GM23338 (cell line): ENCODE data around the gene SRSF4. TPM values are rescaled to one million over a fixed set of nuclear protein-coding genes. Genes with fewer than 3 reads are reported as not detected.

Experiments
- ATAC-seq: fragments of 200-7000 bp; cut with Tn5 transposase; 3 replicates; pipeline ENCODE4 v1.9.1; 2020
- DNase-seq: peaks from one replicate; pipeline ENCODE4 v3.0.0-alpha.2; 2015; ENCODE audit warnings: low spot score
- H2AFZ ChIP-seq: fragments of 200-600 bp; sonication (generic); 2 replicates; pipeline ENCODE4 v1.8.0; 2016; ENCODE audit warnings: antibody characterized with exemption, mild to moderate bottlenecking, moderate library complexity
- H3F3A ChIP-seq: fragments of 200-600 bp; sonication (generic); replicated peaks from 2 replicates; pipeline ENCODE4 v1.8.0; 2017; ENCODE audit warnings: antibody characterized with exemption, mixed run types, low read depth
- H3K27ac ChIP-seq: fragments of 200-600 bp; sonication (generic); 2 replicates; pipeline ENCODE4 v1.6.1; 2016; ENCODE audit warnings: low read depth
- H3K27me3 ChIP-seq: fragments of 200-600 bp; sonication (generic); 2 replicates; pipeline ENCODE4 v1.8.0; 2016; ENCODE audit warnings: mild to moderate bottlenecking, mixed run types, moderate library complexity; ENCODE audit not compliant: insufficient read depth
- H3K36me3 ChIP-seq: fragments of 200-600 bp; sonication (generic); 2 replicates; pipeline ENCODE4 v1.8.0; 2016; ENCODE audit warnings: mild to moderate bottlenecking; ENCODE audit not compliant: insufficient read depth
- H3K4me1 ChIP-seq: fragments of 200-600 bp; sonication (generic); 2 replicates; pipeline ENCODE4 v1.8.0; 2016; ENCODE audit warnings: mild to moderate bottlenecking, moderate library complexity; ENCODE audit not compliant: insufficient read depth
- H3K4me2 ChIP-seq: fragments of 200-600 bp; sonication (generic); 2 replicates; pipeline ENCODE4 v1.7.1; 2017; ENCODE audit warnings: mixed run types
- H3K4me3 ChIP-seq: fragments of 200-600 bp; sonication (generic); 2 replicates; pipeline ENCODE4 v1.6.1; 2016; ENCODE audit warnings: mixed run types
- H3K79me2 ChIP-seq: fragments of 200-600 bp; sonication (generic); replicated peaks from 2 replicates; pipeline ENCODE4 v1.8.0; 2017; ENCODE audit warnings: mild to moderate bottlenecking; ENCODE audit not compliant: insufficient read depth
- H3K9me2 ChIP-seq: fragments of 200-600 bp; sonication (generic); 2 replicates; pipeline ENCODE4 v1.8.0; 2017; ENCODE audit not compliant: insufficient read depth
- H4K20me1 ChIP-seq: fragments of 200-600 bp; sonication (generic); replicated peaks from 2 replicates; pipeline ENCODE4 v1.8.0; 2017; ENCODE audit warnings: mild to moderate bottlenecking; ENCODE audit not compliant: insufficient read depth
- H3K27ac Mint-ChIP-seq: 2 replicates; pipeline ENCODE4 v1.8.0; 2020; ENCODE audit warnings: inconsistent platforms, mild to moderate bottlenecking, moderate library complexity, mixed read lengths
- H3K27me3 Mint-ChIP-seq: 3 replicates; pipeline ENCODE4 v1.8.0; 2022; ENCODE audit warnings: low read depth, mild to moderate bottlenecking, moderate library complexity, mixed read lengths, inconsistent platforms; ENCODE audit not compliant: insufficient read depth, poor library complexity
- H3K36me3 Mint-ChIP-seq: 3 replicates; pipeline ENCODE4 v1.8.0; 2021; ENCODE audit warnings: low read depth, mild to moderate bottlenecking, inconsistent platforms, moderate library complexity, mixed read lengths
- H3K4me1 Mint-ChIP-seq: 3 replicates; pipeline ENCODE4 v1.8.0; 2020; ENCODE audit warnings: mild to moderate bottlenecking, inconsistent platforms, mixed read lengths
- H3K4me3 Mint-ChIP-seq: 3 replicates; pipeline ENCODE4 v1.8.0; 2021; ENCODE audit warnings: moderate library complexity, mild to moderate bottlenecking, inconsistent platforms, mixed read lengths
- H3K9me3 Mint-ChIP-seq: 3 replicates; pipeline ENCODE4 v1.8.0; 2020; ENCODE audit warnings: moderate library complexity, mild to moderate bottlenecking, inconsistent platforms, mixed read lengths
- CTCF ChIP-seq, 2 experiments: fragments of 200-600 bp in 1 of 2; sonication (generic) in 1 of 2; conservative IDR thresholded peaks; 2 replicates each; pipeline versions ENCODE4 v1.5.1 to v1.6.1; 2016 to 2017; ENCODE audit warnings: antibody characterized with exemption in 2 of 2, low read depth in 2 of 2, mild to moderate bottlenecking in 2 of 2, moderate library complexity in 1 of 2
- ETS1 ChIP-seq: IDR thresholded peaks from 2 replicates; pipeline ENCODE4 v1.6.1; 2016; ENCODE audit warnings: antibody characterized with exemption
- EZH2phosphoT487 ChIP-seq: fragments of 200-600 bp; sonication (generic); IDR thresholded peaks from one replicate; pipeline ENCODE4 v1.8.1; 2018; ENCODE audit warnings: antibody characterized with exemption; ENCODE audit not compliant: unreplicated experiment
- NANOG ChIP-seq: IDR thresholded peaks from 2 replicates; pipeline ENCODE4 v1.6.1; 2016; ENCODE audit warnings: antibody characterized with exemption, borderline replicate concordance
- POLR2AphosphoS5 ChIP-seq: IDR thresholded peaks from 2 replicates; pipeline ENCODE4 v1.6.1; 2016; ENCODE audit warnings: antibody characterized with exemption, low read depth
- STAT1 ChIP-seq: IDR thresholded peaks from one replicate; pipeline ENCODE4 v1.6.1; 2016; ENCODE audit warnings: antibody characterized with exemption; ENCODE audit not compliant: unreplicated experiment
- ZNF462 ChIP-seq: fragments of 250-450 bp; sonication (Bioruptor Pico); IDR thresholded peaks from 2 replicates; pipeline ENCODE4 v1.5.0; 2020; ENCODE audit warnings: mild to moderate bottlenecking, moderate library complexity
- polyA plus RNA-seq: library from polyadenylated mRNA; unstranded; fragments of >200 nt; fragmentation: Nextera tagmentation; extraction: Ambion mirVana; gene quantifications from 2 replicates; pipeline ENCODE4 v1.2.1, GENCODE V29; 2016
- total RNA-seq: library from RNA; depleted of rRNA; stranded (reverse); fragments of >200 nt; shearing (Covaris generic); gene quantifications from 2 replicates; pipeline ENCODE4 v1.2.3, GENCODE V29; 2014

Gene SRSF4
- total and polyA plus RNA-seq, 2 experiments from 2014 or later, result 58.4 to 98.3 TPM

GRCh38 chr1:29223521-29223920 is 41.8 kb upstream of the SRSF4 start (continued):
- no peak for TF ChIP-seq ZNF462 (CRISPR knock-in tag)
- no peak for TF ChIP-seq EZH2phosphoT487
- no peak for TF ChIP-seq ETS1

- H3K27ac ChIP-seq, result no peak overlapping the region
- H3F3A ChIP-seq, result no peaks in the 10 kb centered on the region; the same call in 1 of the 2 replicates
- H3K9me3 Mint-ChIP-seq, result no peaks in the 10 kb centered on the region
- ATAC-seq (no peak), DNase-seq (no peak)
- peaks cover 6% of the 10 kb centered on the region; the same call in 1 of the 2 replicates for H3K79me2 ChIP-seq
- H4K20me1 ChIP-seq, result peaks cover 7% of the 10 kb centered on the region
- H3K9me2 ChIP-seq, result no peaks in the 10 kb centered on the region
- H3K27me3 ChIP-seq, result no peaks in the 10 kb centered on the region
- H3K4me1 Mint-ChIP-seq, result peaks cover 20% of the 10 kb centered on the region
- no peaks in the 10 kb centered on the region for H3K27me3 Mint-ChIP-seq
- H3K4me2 ChIP-seq, result no peak overlapping the region
- peaks cover 4% of the 10 kb centered on the region; the same call in 1 of the 3 replicates for H3K36me3 Mint-ChIP-seq
- no peak overlapping the region for H3K4me3 Mint-ChIP-seq
- H3K36me3 ChIP-seq, result 0 out of 2 replicates have a peak, but pooled peaks cover 3% of the 10 kb centered on the region
- H3K27ac Mint-ChIP-seq, result no peak overlapping the region; the same call in 1 of the 2 replicates
- H3K4me1 ChIP-seq, result peaks cover 16% of the 10 kb centered on the region
- no peak overlapping the region for H2AFZ ChIP-seq
- no peak overlapping the region for H3K4me3 ChIP-seq
- no peak for TF ChIP-seq NANOG
- TF ChIP-seq ZNF462 (CRISPR knock-in tag), result no peak
- no peak for TF ChIP-seq POLR2AphosphoS5
- no peak for TF ChIP-seq CTCF (conservative IDR thresholded peaks at IDR 0.05; ENCODE audit: low read depth in 2 of 2)
- TF ChIP-seq STAT1, result no peak
These were observed 41.0 kb upstream of the SRSF4 start for GRCh38 chr1:29222686-29223085.
